ENCODE measurements around the gene BTD.

BTD gene

GRCh38 chr3:15659254-15659975 lies 57.9 kb downstream of the BTD start:
- no peak for TF ChIP-seq FOXP2 (optimal IDR thresholded peaks at IDR 0.05; ENCODE audit: borderline replicate concordance, extremely low read depth, extremely low read length, insufficient read depth)
- no peak for TF ChIP-seq POLR2AphosphoS5 (IDR thresholded peaks at IDR 0.05; ENCODE audit: low read depth, low read length)
- TF ChIP-seq REST (IDR thresholded peaks at IDR 0.05; ENCODE audit: insufficient read depth in 1 of 2, low read depth in 2 of 2, low read length in 2 of 2) = no peak
- no peak for TF ChIP-seq SIN3A (IDR thresholded peaks at IDR 0.05; ENCODE audit: borderline replicate concordance, insufficient read depth, low read length)
- no peak for TF ChIP-seq TAF1 (IDR thresholded peaks at IDR 0.05; ENCODE audit: borderline replicate concordance, insufficient read depth, low read length)

GRCh38 chr3:15660055-15660935 lies 58.8 kb downstream of the BTD start:
- no peak for TF ChIP-seq REST (IDR thresholded peaks at IDR 0.05; ENCODE audit: insufficient read depth in 1 of 2, low read depth in 2 of 2, low read length in 2 of 2)
- no peak for TF ChIP-seq SIN3A (IDR thresholded peaks at IDR 0.05; ENCODE audit: borderline replicate concordance, insufficient read depth, low read length)
- TF ChIP-seq FOXP2 (optimal IDR thresholded peaks at IDR 0.05; ENCODE audit: borderline replicate concordance, extremely low read depth, extremely low read length, insufficient read depth) = no peak
- TF ChIP-seq POLR2AphosphoS5 (IDR thresholded peaks at IDR 0.05; ENCODE audit: low read depth, low read length) = no peak
- no peak for TF ChIP-seq TAF1 (IDR thresholded peaks at IDR 0.05; ENCODE audit: borderline replicate concordance, insufficient read depth, low read length)

- TF ChIP-seq REST (IDR thresholded peaks at IDR 0.05; ENCODE audit: insufficient read depth in 1 of 2, low read depth in 2 of 2, low read length in 2 of 2) (no peak), TAF1 (IDR thresholded peaks at IDR 0.05; ENCODE audit: borderline replicate concordance, insufficient read depth, low read length) (no peak), POLR2AphosphoS5 (IDR thresholded peaks at IDR 0.05; ENCODE audit: low read depth, low read length) (no peak), FOXP2 (optimal IDR thresholded peaks at IDR 0.05; ENCODE audit: borderline replicate concordance, extremely low read depth, extremely low read length, insufficient read depth) (no peak), SIN3A (IDR thresholded peaks at IDR 0.05; ENCODE audit: borderline replicate concordance, insufficient read depth, low read length) (no peak)
These were observed 62.6 kb downstream of the BTD start for GRCh38 chr3:15664144-15664543.

- no peak for TF ChIP-seq SIN3A (IDR thresholded peaks at IDR 0.05; ENCODE audit: borderline replicate concordance, insufficient read depth, low read length)
- TF ChIP-seq TAF1 (IDR thresholded peaks at IDR 0.05; ENCODE audit: borderline replicate concordance, insufficient read depth, low read length) = no peak
- no peak for TF ChIP-seq POLR2AphosphoS5 (IDR thresholded peaks at IDR 0.05; ENCODE audit: low read depth, low read length)
- TF ChIP-seq REST (IDR thresholded peaks at IDR 0.05; ENCODE audit: insufficient read depth in 1 of 2, low read depth in 2 of 2, low read length in 2 of 2) = no peak
- no peak for TF ChIP-seq FOXP2 (optimal IDR thresholded peaks at IDR 0.05; ENCODE audit: borderline replicate concordance, extremely low read depth, extremely low read length, insufficient read depth)
These were observed 64.1 kb downstream of the BTD start for GRCh38 chr3:15665510-15666150.
